HepG2 (cell line): ENCODE data around the gene CERS4. TPM values are rescaled to one million over a fixed set of nuclear protein-coding genes. Genes with fewer than 3 reads are reported as not detected.

ENCODE experiments used
- ELK4 ChIP-seq: sonication (generic); formaldehyde crosslinking; IDR thresholded peaks from 2 replicates; pipeline ENCODE4 v1.9.0; 2021; ENCODE audit warnings: missing genetic modification reagents, borderline replicate concordance
- EZH2 ChIP-seq: conservative IDR thresholded peaks from 2 replicates; pipeline ENCODE4 v1.6.1; 2012; ENCODE audit warnings: mild to moderate bottlenecking, low read depth, low read length, moderate library complexity
- KMT2B ChIP-seq: IDR thresholded peaks from 2 replicates; pipeline ENCODE4 v1.6.1; 2016; ENCODE audit warnings: missing genetic modification reagents, missing compliant biosample characterization
- PHB2 ChIP-seq: fragments of 450-650 bp; IDR thresholded peaks from 2 replicates; pipeline ENCODE4 v1.6.1; 2018; ENCODE audit not compliant: partially characterized antibody
- SAP130 ChIP-seq: IDR thresholded peaks from 2 replicates; pipeline ENCODE4 v1.6.1; 2016; ENCODE audit warnings: low read depth
- TFE3 ChIP-seq: IDR thresholded peaks from 2 replicates; pipeline ENCODE4 v1.6.1; 2016
- ZBED4 ChIP-seq: sonication (generic); formaldehyde crosslinking; IDR thresholded peaks from 2 replicates; pipeline ENCODE4 v1.4.0; 2020; ENCODE audit warnings: missing genetic modification reagents, borderline replicate concordance
- ZBTB7B ChIP-seq: sonication (generic); formaldehyde crosslinking; IDR thresholded peaks from 2 replicates; pipeline ENCODE4 v1.4.0; 2020; ENCODE audit warnings: missing genetic modification reagents
- ZGPAT ChIP-seq: IDR thresholded peaks from 2 replicates; pipeline ENCODE4 v1.6.1; 2016; ENCODE audit warnings: mild to moderate bottlenecking
- ZNF256 ChIP-seq: sonication (generic); formaldehyde crosslinking; conservative IDR thresholded peaks from 2 replicates; pipeline ENCODE4 v1.4.0; 2020; ENCODE audit warnings: missing genetic modification reagents
- ZNF614 ChIP-seq: IDR thresholded peaks from 2 replicates; pipeline ENCODE4 v1.6.1; 2018; ENCODE audit warnings: missing biosample characterization, missing genetic modification reagents, inconsistent platforms, borderline replicate concordance
- ZSCAN22 ChIP-seq: sonication (generic); formaldehyde crosslinking; IDR thresholded peaks from 2 replicates; pipeline ENCODE4 v1.4.0; 2020; ENCODE audit warnings: mild to moderate bottlenecking, missing genetic modification reagents
- polyA plus RNA-seq, 8 experiments: library from polyadenylated mRNA; depleted of rRNA in 3 of 8; stranded (reverse) in 7 of 8; unstranded in 1 of 8; fragments of >200 nt; fragmentation: Illumina TruSeq in 4 of 8; extraction: Trizol in 4 of 8; gene quantifications; 2 replicates each; pipeline versions ENCODE4 v1.2.1 to v1.2.3, GENCODE V29; 2011 to 2016; ENCODE audit warnings: low read depth in 4 of 8, missing spikeins in 1 of 8, mixed read lengths in 1 of 8; ENCODE audit not compliant: insufficient read depth in 1 of 8
- total RNA-seq, 5 experiments: library from RNA; depleted of rRNA; stranded (reverse); fragments of >200 nt; fragmentation: Illumina TruSeq; extraction: Trizol; gene quantifications; 2 replicates each; pipeline ENCODE4 v1.2.3, GENCODE V29; 2016; ENCODE audit warnings: low read depth in 1 of 5
- TF ChIP-seq, protein P1 (sequence below): IDR thresholded peaks from 2 replicates; pipeline ENCODE4 v1.6.1; 2012; ENCODE audit warnings: inconsistent platforms
- TF ChIP-seq, protein P2 (sequence below): sonication (generic); formaldehyde crosslinking; IDR thresholded peaks from 2 replicates; pipeline ENCODE4 v1.4.0; 2020; ENCODE audit warnings: missing genetic modification reagents, mild to moderate bottlenecking, borderline replicate concordance

Gene CERS4
- total and polyA plus RNA-seq, 2 of the 13 experiments (the other 11 are each of a cell fraction or from before 2014, with no cell fraction given), result 74.7 to 83.5 TPM

- TF ChIP-seq TFE3 (peak; percentile 90), KMT2B (CRISPR knock-in tag) (no peak), ZSCAN22 (CRISPR knock-in tag) (peak; percentile 97), ZBED4 (CRISPR knock-in tag) (no peak), ZNF256 (CRISPR knock-in tag) (no peak), ZGPAT (peak; percentile 89), EZH2 (no peak), ZNF614 (CRISPR knock-in tag) (peak; percentile 70; the same call in 1 of the 2 replicates), PHB2 (no peak), ELK4 (CRISPR knock-in tag) (no peak), ZBTB7B (peak; percentile 100), SAP130 (CRISPR knock-in tag) (peak; percentile 94)
- TF ChIP-seq, protein P1, sequence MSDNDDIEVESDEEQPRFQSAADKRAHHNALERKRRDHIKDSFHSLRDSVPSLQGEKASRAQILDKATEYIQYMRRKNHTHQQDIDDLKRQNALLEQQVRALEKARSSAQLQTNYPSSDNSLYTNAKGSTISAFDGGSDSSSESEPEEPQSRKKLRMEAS, result peak; percentile 60; the same call in 1 of the 2 replicates
- TF ChIP-seq, protein P2, sequence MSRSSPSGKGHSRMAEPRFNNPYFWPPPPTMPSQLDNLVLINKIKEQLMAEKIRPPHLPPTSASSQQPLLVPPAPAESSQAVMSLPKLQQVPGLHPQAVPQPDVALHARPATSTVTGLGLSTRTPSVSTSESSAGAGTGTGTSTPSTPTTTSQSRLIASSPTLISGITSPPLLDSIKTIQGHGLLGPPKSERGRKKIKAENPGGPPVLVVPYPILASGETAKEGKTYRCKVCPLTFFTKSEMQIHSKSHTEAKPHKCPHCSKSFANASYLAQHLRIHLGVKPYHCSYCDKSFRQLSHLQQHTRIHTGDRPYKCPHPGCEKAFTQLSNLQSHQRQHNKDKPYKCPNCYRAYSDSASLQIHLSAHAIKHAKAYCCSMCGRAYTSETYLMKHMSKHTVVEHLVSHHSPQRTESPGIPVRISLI, result peak; percentile 87
These were observed 37.0 kb downstream of the CERS4 start (continued) for GRCh38 chr19:8245869-8246835.
